ENCODE data around the gene DDX24. TPM values are rescaled to one million over a fixed set of nuclear protein-coding genes. Genes with fewer than 3 reads are reported as not detected.

DDX24 gene
- total RNA-seq, 1 experiment from 2014 or later: 174 TPM

- H3K4me1 Mint-ChIP-seq: peaks cover 29% of the 10 kb centered on the region
- TF ChIP-seq ERG (CRISPR knock-in tag; IDR thresholded peaks at IDR 0.05) (no peak), FOXP4 (CRISPR knock-in tag; IDR thresholded peaks at IDR 0.05) (no peak), CDX4 (CRISPR knock-in tag; IDR thresholded peaks at IDR 0.05; ENCODE audit: borderline replicate concordance) (no peak), JAZF1 (CRISPR knock-in tag; IDR thresholded peaks at IDR 0.05) (no peak)
- DNase-seq (ENCODE audit: low spot score) (no peak), ATAC-seq (no peak)
- H3K27me3 Mint-ChIP-seq (ENCODE audit: low read depth): no peaks in the 10 kb centered on the region
- ChIA-PET POLR2A (interaction anchor here (1.1 to 1.4 kb wide), 4 partner anchors 14 to 49 kb away, joined by 3 to 5 read pairs (median 4); partner anchors contain the start of gene IFI27L2), CTCF (interaction anchor here (1.1 to 2.8 kb wide), 6 partner anchors 28 to 354 kb away, joined by 3 to 20 read pairs (median 11); no protein-coding TSS in a partner anchor)
- H3K9me3 Mint-ChIP-seq: peaks cover 9% of the 10 kb centered on the region
- H3K4me3 Mint-ChIP-seq: peak overlapping the region; percentile 100
- H3K27ac Mint-ChIP-seq: peak overlapping the region; percentile 93
- peaks cover 30% of the 10 kb centered on the region for H3K36me3 Mint-ChIP-seq
Observed at GRCh38 chr14:94079891-94080620, 946 bp downstream of the DDX24 start.

GRCh38 chr14:94077823-94078222 lies 3.2 kb downstream of the DDX24 start:
- H3K4me3 Mint-ChIP-seq: no peak overlapping the region
- CTCF ChIA-PET: no interaction called here
- TF ChIP-seq ETV6 (CRISPR knock-in tag; IDR thresholded peaks at IDR 0.05) (no peak), CREM (CRISPR knock-in tag; IDR thresholded peaks at IDR 0.05) (no peak), CBFB (CRISPR knock-in tag; IDR thresholded peaks at IDR 0.05; ENCODE audit: low read depth) (no peak), E2F4 (CRISPR knock-in tag; IDR thresholded peaks at IDR 0.05; ENCODE audit: borderline replicate concordance, low read depth) (no peak), ZNF425 (CRISPR knock-in tag; conservative IDR thresholded peaks at IDR 0.05) (no peak)

GRCh38 chr14:94077111-94077821 lies 3.7 kb downstream of the DDX24 start:
- Mint-ChIP-seq H3K9me3 (peaks cover 22% of the 10 kb centered on the region), H3K36me3 (peaks cover 44% of the 10 kb centered on the region), H3K4me3 (no peak overlapping the region), H3K27me3 (ENCODE audit: low read depth) (no peaks in the 10 kb centered on the region), H3K4me1 (peaks cover 28% of the 10 kb centered on the region), H3K27ac (no peak overlapping the region)
- no peak for ATAC-seq
- no peak for DNase-seq (ENCODE audit: low spot score)
- ChIA-PET POLR2A (no interaction called here), CTCF (no interaction called here)
- no peak for TF ChIP-seq ELF4 (CRISPR knock-in tag; IDR thresholded peaks at IDR 0.05; ENCODE audit: low read depth)
- no peak for TF ChIP-seq SMAD3 (CRISPR knock-in tag; IDR thresholded peaks at IDR 0.05; ENCODE audit: borderline replicate concordance)
- no peak for TF ChIP-seq HMGXB4 (CRISPR knock-in tag; IDR thresholded peaks at IDR 0.05)
- no peak for TF ChIP-seq GRHL2 (CRISPR knock-in tag; IDR thresholded peaks at IDR 0.05; ENCODE audit: insufficient replicate concordance, severe bottlenecking)
- TF ChIP-seq ERG (CRISPR knock-in tag; IDR thresholded peaks at IDR 0.05): no peak
- no peak for TF ChIP-seq EMX1 (CRISPR knock-in tag; IDR thresholded peaks at IDR 0.05)
- TF ChIP-seq FOXJ3 (CRISPR knock-in tag; IDR thresholded peaks at IDR 0.05; ENCODE audit: borderline replicate concordance): no peak
- no peak for TF ChIP-seq TP53 (CRISPR knock-in tag; IDR thresholded peaks at IDR 0.05)
- TF ChIP-seq NFYB (CRISPR knock-in tag; conservative IDR thresholded peaks at IDR 0.05; ENCODE audit: low read depth): no peak

More at GRCh38 chr14:94077823-94078222, 3.2 kb downstream of the DDX24 start:
- H3K9me3 Mint-ChIP-seq: peaks cover 19% of the 10 kb centered on the region
- ATAC-seq: no peak
- H3K27ac Mint-ChIP-seq: no peak overlapping the region
- H3K4me1 Mint-ChIP-seq: peaks cover 29% of the 10 kb centered on the region
- H3K27me3 Mint-ChIP-seq (ENCODE audit: low read depth): no peaks in the 10 kb centered on the region
- peaks cover 41% of the 10 kb centered on the region for H3K36me3 Mint-ChIP-seq
- DNase-seq (ENCODE audit: low spot score): no peak
- POLR2A ChIA-PET: no interaction called here

Data from WTC11 (cell line).